Dedifferentiated amniotic fluid mesenchymal stem cell (primary cell): Measurements from ENCODE around the gene PI4KA.

ENCODE experiments used
- DNase-seq: peaks from one replicate; pipeline ENCODE4 v3.0.0-alpha.2; 2016; ENCODE audit errors: extremely low spot score

PI4KA gene

DNA sequence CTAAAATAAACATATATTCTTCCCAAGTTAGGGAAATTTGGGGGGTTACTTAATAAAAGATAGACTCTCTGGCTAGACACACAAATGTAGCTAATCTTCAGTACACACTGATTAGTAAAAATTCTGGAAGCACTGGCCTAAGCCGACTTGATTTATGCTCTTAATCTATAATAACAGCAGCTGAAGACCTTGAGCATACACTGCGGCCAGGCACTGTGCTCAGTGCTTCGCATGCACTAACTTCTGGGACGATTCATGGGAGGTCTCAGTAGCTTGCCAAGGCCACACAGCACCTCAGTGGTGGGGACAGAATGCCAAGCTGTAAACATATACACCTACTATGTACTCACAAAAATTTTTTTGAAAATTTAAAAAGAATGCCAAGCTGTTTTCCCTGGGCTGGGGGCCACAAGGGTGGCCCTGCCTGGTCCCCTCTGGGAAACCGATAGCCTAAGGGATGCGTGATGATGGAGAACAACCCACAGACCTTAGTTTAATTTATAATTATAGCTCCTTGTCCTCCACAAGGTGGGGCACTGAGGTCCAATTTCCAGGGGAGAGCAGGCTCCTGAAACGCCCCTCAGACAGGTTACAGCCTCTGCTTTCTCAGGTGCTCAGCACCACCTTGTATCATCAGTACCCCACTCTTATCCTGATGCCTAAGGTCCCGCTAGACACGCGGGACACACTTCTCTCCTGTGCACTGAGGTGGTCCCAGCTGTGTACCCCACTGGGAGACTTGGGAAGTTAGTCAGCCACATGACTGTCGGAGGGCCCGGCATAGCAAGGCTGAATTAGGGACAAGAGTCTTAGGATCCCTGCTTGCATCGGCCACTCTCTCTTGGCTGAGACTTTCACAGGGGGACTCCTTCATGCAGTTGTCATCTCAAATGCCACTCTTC lies 64.6 kb downstream of the PI4KA start:
- DNase-seq, result no peak

DNA sequence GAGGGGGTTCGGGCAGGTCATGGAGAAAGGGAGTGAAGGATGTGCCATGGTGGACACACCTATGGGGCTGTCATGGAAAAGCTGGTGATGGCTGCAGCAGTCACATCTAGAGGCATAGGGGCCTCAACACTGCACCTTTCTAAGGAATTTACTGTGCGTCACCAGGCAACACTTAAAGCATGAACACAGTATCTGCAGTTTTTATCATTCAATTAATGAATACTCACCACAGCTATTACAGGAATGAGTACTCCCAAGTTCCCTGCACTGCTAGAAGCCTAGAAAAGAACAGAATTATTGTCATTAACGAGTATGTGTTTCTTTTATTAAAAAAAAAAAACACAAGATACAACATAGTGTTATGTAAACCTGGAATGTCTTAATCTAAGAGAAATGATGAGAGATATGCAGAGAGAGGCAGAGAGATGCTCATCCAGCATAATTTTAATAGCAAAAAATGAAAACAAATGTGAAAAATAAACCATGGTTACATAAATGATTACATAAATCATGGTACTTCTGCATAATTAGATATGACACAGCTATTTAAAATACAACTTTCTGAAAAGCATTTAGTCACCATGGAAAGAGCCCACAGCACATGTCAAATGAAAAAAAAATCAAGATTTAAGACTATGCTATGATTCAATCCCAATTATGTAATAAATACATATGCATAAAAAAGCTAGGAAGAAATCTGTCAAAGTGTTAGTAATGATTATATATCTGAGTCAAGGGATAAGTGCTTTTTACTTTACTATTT lies 65.5 kb downstream of the PI4KA start:
- DNase-seq, result no peak

DNA sequence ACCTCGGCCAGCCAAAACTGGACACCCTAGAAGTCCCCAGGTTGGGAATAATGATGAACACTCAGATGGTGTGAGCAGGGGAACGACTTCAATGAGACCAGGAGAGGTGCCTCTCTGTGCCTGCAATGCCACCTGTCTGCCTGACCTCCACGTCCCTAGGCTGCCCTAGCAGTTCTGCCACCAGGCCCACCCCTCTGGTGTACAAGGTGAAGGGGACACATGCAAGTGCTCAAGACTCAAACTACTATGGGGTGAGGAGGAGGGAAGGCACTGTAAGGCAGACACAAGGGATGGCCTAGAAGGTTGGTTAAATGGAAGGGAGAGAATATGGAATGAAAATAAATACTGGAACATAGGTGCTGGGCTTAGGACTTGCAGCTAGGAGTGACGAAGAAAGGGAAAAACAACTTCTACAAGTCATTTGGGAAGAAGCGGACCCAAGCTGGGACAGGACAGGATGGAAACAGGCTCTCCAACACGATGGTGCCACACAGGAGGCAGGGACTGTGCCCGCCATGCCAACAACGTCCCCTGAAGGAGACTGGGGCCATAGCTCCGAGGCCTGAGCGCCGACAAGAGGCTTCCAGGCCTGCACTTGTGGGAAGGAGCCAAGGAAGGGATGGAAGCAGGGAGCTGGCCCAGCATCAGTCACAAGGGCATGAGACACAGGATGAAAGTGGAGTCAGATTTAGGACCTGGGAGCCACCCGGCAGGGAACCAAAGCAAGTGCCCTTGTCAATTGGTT lies 66.2 kb downstream of the PI4KA start:
- DNase-seq, result no peak

GRCh38 chr22:20788627-20789344 lies 69.8 kb downstream of the PI4KA start:
- DNase-seq, result no peak

DNA sequence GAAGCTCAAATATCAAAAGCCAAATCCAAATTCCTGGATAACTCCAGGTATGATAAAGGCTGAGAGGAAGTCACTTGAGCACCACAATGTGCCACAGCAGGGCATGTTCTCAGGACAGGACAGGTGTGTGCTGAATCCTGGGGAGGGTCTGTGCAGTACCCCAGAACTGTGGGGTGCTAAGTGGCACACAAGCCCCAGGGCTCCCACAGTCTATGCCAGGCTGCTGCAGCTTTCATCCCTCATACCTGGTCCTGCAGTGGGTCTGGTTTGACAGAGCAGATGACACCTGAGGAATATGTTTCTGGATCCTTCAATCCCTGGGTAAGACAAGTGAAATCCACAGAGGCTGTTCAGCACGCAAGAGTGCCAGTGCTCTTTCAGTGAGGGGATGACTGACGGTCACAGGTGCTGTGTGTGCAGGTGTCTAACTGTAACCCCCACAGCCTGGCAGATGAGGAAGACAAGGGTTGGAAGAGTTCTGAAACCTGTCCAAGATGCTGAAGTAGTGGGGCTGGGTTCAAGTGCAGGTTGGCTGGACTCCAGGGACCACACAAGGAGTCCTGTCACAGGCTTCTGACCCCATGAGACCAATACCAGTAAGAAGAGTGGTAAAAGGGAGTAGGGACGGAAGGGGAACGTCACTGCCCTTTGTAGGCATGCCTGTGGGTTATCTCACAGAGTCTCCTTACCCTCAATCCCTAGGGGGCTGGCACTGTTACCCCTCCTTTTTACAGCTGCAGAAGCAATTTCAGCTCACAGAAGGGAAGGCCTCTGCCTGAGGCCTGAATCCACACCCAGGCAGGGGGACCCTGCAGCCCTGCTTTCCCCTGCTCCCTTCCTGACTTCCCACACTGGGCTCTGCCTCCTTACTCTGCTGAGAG lies 70.6 kb downstream of the PI4KA start:
- DNase-seq, result no peak

DNA sequence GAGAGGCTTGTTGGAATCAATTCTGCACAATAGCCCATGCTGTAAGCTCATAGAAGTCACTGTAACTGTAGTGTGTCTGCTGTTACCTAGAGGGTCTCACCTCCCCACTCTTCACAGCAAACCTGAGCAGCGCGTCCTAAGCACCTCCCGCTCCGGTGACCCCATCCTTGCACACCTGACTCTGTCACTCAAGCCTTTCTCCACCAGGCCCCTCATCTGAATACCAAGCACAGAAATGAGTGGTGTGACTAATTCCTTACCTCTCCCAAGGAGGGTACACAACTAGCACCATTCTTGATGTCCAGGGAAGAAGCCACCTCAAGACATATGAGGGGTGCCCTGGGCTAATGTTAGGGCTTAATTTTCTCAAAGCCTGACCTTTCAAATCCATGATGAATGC lies 71.4 kb downstream of the PI4KA start:
- no peak for DNase-seq

GRCh38 chr22:20786536-20786979 lies 72.1 kb downstream of the PI4KA start:
- DNase-seq, result no peak

DNA sequence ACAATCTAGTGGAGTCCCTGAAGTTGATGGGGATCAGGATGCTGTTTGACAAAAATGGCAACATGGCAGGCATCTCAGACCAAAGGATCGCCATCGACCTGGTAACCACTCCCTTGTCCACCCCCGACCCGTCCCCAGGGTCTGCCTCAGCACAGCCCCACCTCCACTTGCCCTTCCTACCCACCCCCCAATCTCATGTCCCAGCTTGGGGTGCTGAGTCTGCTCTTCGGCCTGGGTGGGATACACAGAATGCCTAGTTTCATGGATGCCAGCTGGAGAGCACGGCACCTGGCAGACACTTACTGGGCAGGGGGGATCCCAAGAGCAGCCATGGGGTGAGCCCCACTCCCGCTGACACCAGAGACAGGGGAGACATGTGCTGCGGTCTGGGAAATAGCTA lies 72.6 kb downstream of the PI4KA start:
- DNase-seq, result no peak

DNA sequence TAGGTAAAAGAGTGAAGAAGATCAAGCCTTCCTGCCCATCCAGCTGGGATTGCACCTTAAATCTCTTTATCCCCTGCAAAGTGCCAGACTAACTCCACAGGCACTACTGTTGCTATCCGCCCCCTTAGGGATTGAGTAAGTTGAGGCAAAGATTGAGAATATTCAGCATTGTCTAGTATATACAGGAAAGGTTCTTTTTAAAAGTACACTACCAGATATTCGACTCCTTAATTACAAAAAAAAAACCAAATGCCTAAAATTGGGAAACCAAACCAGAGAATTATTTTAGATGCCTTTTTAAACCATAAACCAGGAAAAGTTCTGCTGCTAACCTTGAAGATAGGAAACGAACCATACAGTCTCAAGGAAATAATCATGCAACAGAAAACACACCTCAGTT lies 73.2 kb downstream of the PI4KA start:
- no peak for DNase-seq

- DNase-seq, result peak; percentile 47
Observed at GRCh38 chr22:20783844-20784723, 74.5 kb downstream of the PI4KA start.

- no peak for DNase-seq
Observed at GRCh38 chr22:20783300-20783673, 75.3 kb downstream of the PI4KA start.

DNA sequence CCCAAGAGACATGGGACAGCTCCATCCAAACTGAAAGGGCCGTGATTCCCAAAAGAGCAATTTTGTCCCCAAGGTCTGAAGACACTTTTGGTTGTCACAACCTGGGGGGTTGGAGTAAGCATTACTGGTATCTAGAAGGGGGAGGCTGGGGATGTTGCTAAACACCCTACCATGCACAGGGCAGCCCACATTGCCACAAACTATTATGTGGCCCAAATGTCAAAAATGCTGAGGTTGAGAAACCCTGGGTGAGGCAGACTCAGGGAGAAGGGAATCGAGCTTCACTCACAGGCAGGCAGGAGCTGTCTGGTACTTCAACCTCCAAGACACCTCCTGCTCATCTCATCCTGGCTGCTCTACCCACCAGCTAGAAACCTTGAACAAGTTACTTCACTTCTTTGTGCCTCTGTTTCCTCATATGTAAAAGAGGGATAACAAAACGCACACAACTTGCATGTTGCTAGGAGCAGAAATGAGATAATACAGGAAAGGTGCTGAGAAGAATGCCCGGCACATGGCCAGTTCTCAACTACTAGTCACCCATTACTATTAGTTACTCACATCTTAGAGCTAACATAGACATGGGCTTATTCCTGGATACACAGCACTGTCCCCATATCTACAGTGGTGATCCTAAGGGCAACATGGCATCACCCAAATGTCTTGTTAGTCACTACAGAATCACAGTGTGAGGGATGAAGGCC lies 75.9 kb downstream of the PI4KA start:
- no peak for DNase-seq

GRCh38 chr22:20782083-20782482 lies 76.5 kb downstream of the PI4KA start:
- no peak for DNase-seq

DNA sequence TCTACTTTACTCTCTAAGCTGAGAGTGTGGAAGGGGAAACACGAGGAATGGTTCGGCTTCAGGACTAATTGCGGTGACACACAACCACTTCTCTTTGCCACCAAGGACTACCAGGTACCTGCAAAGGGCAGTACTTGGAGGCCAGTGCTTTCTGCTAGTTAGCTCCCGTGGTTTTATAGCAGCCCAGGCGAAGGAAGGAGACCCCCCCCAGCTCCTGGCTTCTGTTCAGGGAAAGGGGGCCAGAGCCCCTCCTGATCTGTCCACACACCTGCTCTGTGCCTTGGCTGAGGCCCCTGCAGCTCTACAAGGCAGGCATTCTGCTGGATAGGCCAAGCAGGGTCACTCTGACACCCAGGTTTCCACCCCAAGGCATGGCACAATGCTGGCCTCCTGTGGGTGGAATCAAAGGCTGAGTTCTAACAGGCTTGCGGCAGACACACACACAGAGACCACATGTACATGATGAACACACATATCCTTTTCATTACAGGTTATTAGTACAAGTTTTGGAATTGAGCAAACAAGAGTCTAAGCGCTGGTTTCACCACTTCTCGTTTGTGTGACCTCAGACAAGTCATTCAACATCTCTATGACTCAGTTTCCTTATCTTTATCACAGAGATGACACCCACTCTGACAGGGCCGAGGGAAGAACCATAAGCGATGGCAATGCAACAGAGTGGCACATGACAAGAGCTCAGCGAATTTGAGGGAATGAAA lies 77.2 kb downstream of the PI4KA start:
- DNase-seq, result no peak

DNA sequence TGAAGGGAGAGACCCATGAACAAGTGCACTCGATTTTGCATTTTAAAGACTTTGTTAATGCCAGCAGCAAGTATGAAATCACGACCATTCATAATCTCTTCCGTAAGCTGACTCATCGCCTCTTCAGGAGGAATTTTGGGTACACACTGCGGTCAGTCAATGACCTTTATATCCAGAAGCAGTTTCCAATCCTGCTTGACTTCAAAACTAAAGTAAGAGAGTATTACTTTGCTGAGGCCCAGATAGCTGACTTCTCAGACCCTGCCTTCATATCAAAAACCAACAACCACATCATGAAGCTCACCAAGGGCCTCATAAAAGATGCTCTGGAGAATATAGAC lies 78.8 kb downstream of the PI4KA start:
- no peak for DNase-seq

- no peak for DNase-seq
Observed at GRCh38 chr22:20779014-20779817, 79.4 kb downstream of the PI4KA start.

DNA sequence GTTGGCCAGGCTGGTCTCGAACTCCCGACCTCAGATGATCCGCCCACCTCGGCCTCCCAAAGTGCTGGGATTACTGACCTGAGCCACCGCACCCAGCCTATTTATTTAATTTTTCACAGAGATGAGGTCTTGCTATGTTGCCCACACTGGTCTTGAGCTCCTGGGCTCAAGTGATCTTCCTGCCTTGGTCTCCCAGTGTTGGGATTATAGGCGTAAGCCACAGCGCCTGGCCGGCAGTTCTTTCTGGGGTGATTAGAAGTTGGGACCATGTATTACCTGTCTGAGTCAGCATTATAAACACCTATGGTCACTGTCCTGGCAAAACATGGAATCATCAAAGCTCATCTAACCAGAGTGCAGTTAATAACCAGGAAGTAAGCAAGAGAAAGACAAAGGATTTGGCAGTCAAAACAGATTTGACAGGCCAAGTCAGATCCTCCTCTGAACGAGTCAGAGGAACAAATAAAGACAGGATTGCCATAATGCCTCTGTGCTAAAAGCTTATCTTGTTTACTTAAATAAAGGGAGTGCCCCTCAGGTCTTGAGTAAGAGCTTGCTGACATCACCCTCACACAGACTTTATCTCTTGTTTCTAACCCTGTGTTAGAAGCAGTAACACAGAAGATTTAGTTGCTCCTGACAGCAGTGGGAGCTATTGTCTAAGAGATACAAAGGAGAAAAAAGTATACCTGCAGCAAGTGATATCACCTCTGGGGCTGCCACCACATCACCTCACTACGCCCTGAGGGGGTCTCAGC lies 81.0 kb downstream of the PI4KA start:
- peak; percentile 44 for DNase-seq
